ENCODE measurements around the gene PDIA4.

- TF ChIP-seq, protein P1, sequence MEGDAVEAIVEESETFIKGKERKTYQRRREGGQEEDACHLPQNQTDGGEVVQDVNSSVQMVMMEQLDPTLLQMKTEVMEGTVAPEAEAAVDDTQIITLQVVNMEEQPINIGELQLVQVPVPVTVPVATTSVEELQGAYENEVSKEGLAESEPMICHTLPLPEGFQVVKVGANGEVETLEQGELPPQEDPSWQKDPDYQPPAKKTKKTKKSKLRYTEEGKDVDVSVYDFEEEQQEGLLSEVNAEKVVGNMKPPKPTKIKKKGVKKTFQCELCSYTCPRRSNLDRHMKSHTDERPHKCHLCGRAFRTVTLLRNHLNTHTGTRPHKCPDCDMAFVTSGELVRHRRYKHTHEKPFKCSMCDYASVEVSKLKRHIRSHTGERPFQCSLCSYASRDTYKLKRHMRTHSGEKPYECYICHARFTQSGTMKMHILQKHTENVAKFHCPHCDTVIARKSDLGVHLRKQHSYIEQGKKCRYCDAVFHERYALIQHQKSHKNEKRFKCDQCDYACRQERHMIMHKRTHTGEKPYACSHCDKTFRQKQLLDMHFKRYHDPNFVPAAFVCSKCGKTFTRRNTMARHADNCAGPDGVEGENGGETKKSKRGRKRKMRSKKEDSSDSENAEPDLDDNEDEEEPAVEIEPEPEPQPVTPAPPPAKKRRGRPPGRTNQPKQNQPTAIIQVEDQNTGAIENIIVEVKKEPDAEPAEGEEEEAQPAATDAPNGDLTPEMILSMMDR (conservative IDR thresholded peaks at IDR 0.05 in 1 of 2, IDR thresholded peaks at IDR 0.05 in 1 of 2; ENCODE audit: low read depth in 1 of 2, low read length in 2 of 2): no peak
- no peak for TF ChIP-seq EZH2 (IDR thresholded peaks at IDR 0.05; ENCODE audit: low read length, missing control alignments)
Observed at GRCh38 chr7:149003018-149003417, 25.3 kb downstream of the PDIA4 start.

All from fibroblast of lung (primary cell).